GM12801 (cell line): ENCODE data around the gene TINAG.

ENCODE experiments used
- CTCF ChIP-seq: IDR thresholded peaks from one replicate; pipeline ENCODE4 v1.5.1; 2011; ENCODE audit warnings: control low read depth; ENCODE audit not compliant: insufficient read length; ENCODE audit errors: extremely low read depth

Gene TINAG

GRCh38 chr6:54310377-54311152, 2.3 kb downstream of the TINAG start:
- no peak for TF ChIP-seq CTCF

GRCh38 chr6:54315656-54316055, 7.4 kb downstream of the TINAG start:
- TF ChIP-seq CTCF: no peak

GRCh38 chr6:54320871-54321270, 12.6 kb downstream of the TINAG start:
- no peak for TF ChIP-seq CTCF

GRCh38 chr6:54327631-54328030, 19.4 kb downstream of the TINAG start:
- TF ChIP-seq CTCF: no peak

GRCh38 chr6:54335871-54336270, 27.6 kb downstream of the TINAG start:
- no peak for TF ChIP-seq CTCF

- TF ChIP-seq CTCF: no peak
Measured at GRCh38 chr6:54353975-54354374, 45.7 kb downstream of the TINAG start.

GRCh38 chr6:54354608-54355007, 46.4 kb downstream of the TINAG start:
- no peak for TF ChIP-seq CTCF
